WTC11 (cell line): ENCODE data around the gene ZFPM1. TPM values are rescaled to one million over a fixed set of nuclear protein-coding genes. Genes with fewer than 3 reads are reported as not detected.

ENCODE experiments used
- ATAC-seq: fragments of 200-7000 bp; cut with Tn5 transposase; 2 replicates; pipeline ENCODE4 v1.10.0; 2021; ENCODE audit warnings: mild to moderate bottlenecking, moderate library complexity
- CTCF ChIA-PET: fragments of 300-600 bp; sonication (Branson Sonifier 250); formaldehyde crosslinking; loops from one replicate; lab custom pipeline; 2021; ENCODE audit warnings: antibody characterized with exemption; lab: Charles Lee
- POLR2A ChIA-PET: fragments of 350-600 bp; sonication (Branson Sonifier 250); formaldehyde crosslinking; loops from one replicate; lab custom pipeline; 2021; ENCODE audit warnings: antibody characterized with exemption; lab: Charles Lee
- DNase-seq: peaks from one replicate; pipeline ENCODE4 v3.0.0; 2021; ENCODE audit warnings: low spot score
- H3K27ac Mint-ChIP-seq: 2 replicates; pipeline ENCODE4 v1.8.0; 2021; ENCODE audit warnings: mixed read lengths
- H3K27me3 Mint-ChIP-seq: 2 replicates; pipeline ENCODE4 v1.8.0; 2021; ENCODE audit warnings: low read depth, mild to moderate bottlenecking, moderate library complexity, mixed read lengths
- H3K36me3 Mint-ChIP-seq: 2 replicates; pipeline ENCODE4 v1.8.0; 2021; ENCODE audit warnings: mixed read lengths
- H3K4me1 Mint-ChIP-seq: 2 replicates; pipeline ENCODE4 v1.8.0; 2022; ENCODE audit warnings: mixed read lengths
- H3K4me3 Mint-ChIP-seq: 2 replicates; pipeline ENCODE4 v1.8.0; 2021; ENCODE audit warnings: mild to moderate bottlenecking, moderate library complexity, mixed read lengths
- H3K9me3 Mint-ChIP-seq: 2 replicates; pipeline ENCODE4 v1.8.0; 2021; ENCODE audit warnings: mixed read lengths
- ATF2 ChIP-seq: sonication (generic); formaldehyde crosslinking; IDR thresholded peaks from 2 replicates; pipeline ENCODE4 v1.8.1; 2022; ENCODE audit warnings: low read depth, missing genetic modification reagents, borderline replicate concordance
- ELF4 ChIP-seq: sonication (generic); formaldehyde crosslinking; IDR thresholded peaks from 2 replicates; pipeline ENCODE4 v1.8.1; 2022; ENCODE audit warnings: low read depth, mild to moderate bottlenecking, moderate library complexity, missing genetic modification reagents
- ESRRA ChIP-seq: sonication (generic); formaldehyde crosslinking; IDR thresholded peaks from 2 replicates; pipeline ENCODE4 v1.8.1; 2022; ENCODE audit warnings: mild to moderate bottlenecking, missing genetic modification reagents, borderline replicate concordance
- FOXJ3 ChIP-seq: sonication (generic); formaldehyde crosslinking; IDR thresholded peaks from 2 replicates; pipeline ENCODE4 v1.9.0; 2021; ENCODE audit warnings: missing genetic modification reagents, mild to moderate bottlenecking, borderline replicate concordance
- MYBL2 ChIP-seq: sonication (generic); formaldehyde crosslinking; IDR thresholded peaks from 2 replicates; pipeline ENCODE4 v1.8.1; 2023; ENCODE audit warnings: mild to moderate bottlenecking, moderate library complexity, missing genetic modification reagents
- NFYB ChIP-seq: sonication (generic); formaldehyde crosslinking; conservative IDR thresholded peaks from 2 replicates; pipeline ENCODE4 v1.8.0; 2022; ENCODE audit warnings: low read depth, missing genetic modification reagents
- NR3C1 ChIP-seq: sonication (generic); formaldehyde crosslinking; conservative IDR thresholded peaks from 2 replicates; pipeline ENCODE4 v1.8.1; 2023; ENCODE audit warnings: low read depth, mild to moderate bottlenecking, missing genetic modification reagents
- SMAD4 ChIP-seq: sonication (generic); formaldehyde crosslinking; IDR thresholded peaks from 2 replicates; pipeline ENCODE4 v1.8.0; 2022; ENCODE audit warnings: mild to moderate bottlenecking, missing genetic modification reagents
- SOX15 ChIP-seq: fragments of 250-450 bp; sonication (Bioruptor Pico); IDR thresholded peaks from 2 replicates; pipeline ENCODE4 v1.9.0; 2021; ENCODE audit warnings: mild to moderate bottlenecking
- ZNF263 ChIP-seq: sonication (generic); formaldehyde crosslinking; IDR thresholded peaks from 2 replicates; pipeline ENCODE4 v1.8.1; 2022; ENCODE audit warnings: low read depth, mild to moderate bottlenecking, moderate library complexity, missing genetic modification reagents
- ZNF317 ChIP-seq: sonication (generic); formaldehyde crosslinking; IDR thresholded peaks from 2 replicates; pipeline ENCODE4 v1.8.1; 2023; ENCODE audit warnings: low read depth, mild to moderate bottlenecking, moderate library complexity, missing genetic modification reagents, borderline replicate concordance
- ZNF416 ChIP-seq: fragments of 250-450 bp; sonication (Bioruptor Pico); IDR thresholded peaks from 2 replicates; pipeline ENCODE4 v1.9.0; 2021; ENCODE audit warnings: mild to moderate bottlenecking, inconsistent platforms
- ZNF423 ChIP-seq: fragments of 250-450 bp; sonication (Bioruptor Pico); IDR thresholded peaks from 2 replicates; pipeline ENCODE4 v2.1.2; 2022; ENCODE audit warnings: mild to moderate bottlenecking, moderate library complexity
- total RNA-seq: library from RNA; stranded (reverse); gene quantifications from 3 replicates; pipeline ENCODE4 v1.2.3, GENCODE V29; 2021
- TF ChIP-seq, protein P1 (sequence below): sonication (generic); formaldehyde crosslinking; IDR thresholded peaks from 2 replicates; pipeline ENCODE4 v1.8.1; 2022; ENCODE audit warnings: mild to moderate bottlenecking, moderate library complexity, missing genetic modification reagents
- TF ChIP-seq, protein P2 (sequence below): sonication (generic); formaldehyde crosslinking; IDR thresholded peaks from 2 replicates; pipeline ENCODE4 v1.8.1; 2023; ENCODE audit warnings: mild to moderate bottlenecking, missing genetic modification reagents
- TF ChIP-seq, protein P3 (sequence below): sonication (generic); formaldehyde crosslinking; IDR thresholded peaks from 2 replicates; pipeline ENCODE4 v1.8.0; 2022; ENCODE audit warnings: missing genetic modification reagents
- TF ChIP-seq, protein P4 (sequence below): sonication (generic); formaldehyde crosslinking; IDR thresholded peaks from 2 replicates; pipeline ENCODE4 v1.8.1; 2023; ENCODE audit warnings: mild to moderate bottlenecking, missing genetic modification reagents, borderline replicate concordance

The ZFPM1 gene
- total RNA-seq, 1 experiment from 2014 or later = 9.3 TPM

DNA sequence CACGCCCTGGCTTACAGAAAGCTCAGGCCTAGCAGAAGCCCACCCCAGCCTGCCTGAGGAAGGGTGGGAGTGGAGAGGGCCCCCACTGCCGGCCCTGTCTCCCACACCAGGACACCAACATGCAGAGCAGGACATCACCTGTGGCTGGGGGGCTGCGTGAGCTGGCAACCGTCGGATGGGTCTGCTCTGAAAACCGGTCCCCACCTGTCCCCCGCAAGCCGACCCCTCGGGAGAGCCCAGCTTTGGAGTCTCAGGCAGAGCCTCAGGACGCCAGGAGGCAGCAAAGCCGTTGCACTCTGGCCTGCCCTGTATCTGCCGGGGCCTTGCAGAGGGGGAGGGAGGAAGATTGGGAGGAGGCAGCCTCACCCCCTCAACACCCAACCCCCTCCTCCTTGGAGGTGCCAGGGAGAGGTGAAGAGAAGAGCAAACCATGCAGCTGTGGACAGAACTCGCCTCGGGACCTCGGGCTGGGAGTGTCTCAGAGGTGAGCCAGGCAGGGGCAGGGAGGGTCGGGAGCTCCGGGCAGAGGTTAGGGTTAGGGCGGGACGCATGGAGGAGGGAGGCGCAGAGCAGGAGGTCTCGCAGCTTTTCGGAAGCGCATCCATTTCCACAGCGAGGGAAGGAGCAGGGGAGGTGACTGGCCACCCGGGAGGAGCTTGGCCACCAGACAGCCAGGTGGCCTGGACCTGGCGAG lies 86.7 kb downstream of the ZFPM1 start:
- ATAC-seq = peak; percentile 36; the same call in 1 of the 2 replicates

More for the DNA sequence above, 86.7 kb downstream of the ZFPM1 start:
- POLR2A ChIA-PET = no interaction called here
- peaks cover 12% of the 10 kb centered on the region; the same call in 1 of the 2 replicates for H3K4me1 Mint-ChIP-seq
- no peak for DNase-seq
- peaks cover 37% of the 10 kb centered on the region for H3K27me3 Mint-ChIP-seq
- TF ChIP-seq, protein P1, sequence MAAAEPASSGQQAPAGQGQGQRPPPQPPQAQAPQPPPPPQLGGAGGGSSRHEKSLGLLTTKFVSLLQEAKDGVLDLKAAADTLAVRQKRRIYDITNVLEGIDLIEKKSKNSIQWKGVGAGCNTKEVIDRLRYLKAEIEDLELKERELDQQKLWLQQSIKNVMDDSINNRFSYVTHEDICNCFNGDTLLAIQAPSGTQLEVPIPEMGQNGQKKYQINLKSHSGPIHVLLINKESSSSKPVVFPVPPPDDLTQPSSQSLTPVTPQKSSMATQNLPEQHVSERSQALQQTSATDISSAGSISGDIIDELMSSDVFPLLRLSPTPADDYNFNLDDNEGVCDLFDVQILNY (CRISPR knock-in tag) = no peak
- TF ChIP-seq, protein P2, sequence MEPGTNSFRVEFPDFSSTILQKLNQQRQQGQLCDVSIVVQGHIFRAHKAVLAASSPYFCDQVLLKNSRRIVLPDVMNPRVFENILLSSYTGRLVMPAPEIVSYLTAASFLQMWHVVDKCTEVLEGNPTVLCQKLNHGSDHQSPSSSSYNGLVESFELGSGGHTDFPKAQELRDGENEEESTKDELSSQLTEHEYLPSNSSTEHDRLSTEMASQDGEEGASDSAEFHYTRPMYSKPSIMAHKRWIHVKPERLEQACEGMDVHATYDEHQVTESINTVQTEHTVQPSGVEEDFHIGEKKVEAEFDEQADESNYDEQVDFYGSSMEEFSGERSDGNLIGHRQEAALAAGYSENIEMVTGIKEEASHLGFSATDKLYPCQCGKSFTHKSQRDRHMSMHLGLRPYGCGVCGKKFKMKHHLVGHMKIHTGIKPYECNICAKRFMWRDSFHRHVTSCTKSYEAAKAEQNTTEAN (CRISPR knock-in tag) = no peak
- TF ChIP-seq ZNF416 (CRISPR knock-in tag) = no peak
- no peak for TF ChIP-seq ATF2 (CRISPR knock-in tag)
- no peak for TF ChIP-seq ZNF423
- TF ChIP-seq, protein P3, sequence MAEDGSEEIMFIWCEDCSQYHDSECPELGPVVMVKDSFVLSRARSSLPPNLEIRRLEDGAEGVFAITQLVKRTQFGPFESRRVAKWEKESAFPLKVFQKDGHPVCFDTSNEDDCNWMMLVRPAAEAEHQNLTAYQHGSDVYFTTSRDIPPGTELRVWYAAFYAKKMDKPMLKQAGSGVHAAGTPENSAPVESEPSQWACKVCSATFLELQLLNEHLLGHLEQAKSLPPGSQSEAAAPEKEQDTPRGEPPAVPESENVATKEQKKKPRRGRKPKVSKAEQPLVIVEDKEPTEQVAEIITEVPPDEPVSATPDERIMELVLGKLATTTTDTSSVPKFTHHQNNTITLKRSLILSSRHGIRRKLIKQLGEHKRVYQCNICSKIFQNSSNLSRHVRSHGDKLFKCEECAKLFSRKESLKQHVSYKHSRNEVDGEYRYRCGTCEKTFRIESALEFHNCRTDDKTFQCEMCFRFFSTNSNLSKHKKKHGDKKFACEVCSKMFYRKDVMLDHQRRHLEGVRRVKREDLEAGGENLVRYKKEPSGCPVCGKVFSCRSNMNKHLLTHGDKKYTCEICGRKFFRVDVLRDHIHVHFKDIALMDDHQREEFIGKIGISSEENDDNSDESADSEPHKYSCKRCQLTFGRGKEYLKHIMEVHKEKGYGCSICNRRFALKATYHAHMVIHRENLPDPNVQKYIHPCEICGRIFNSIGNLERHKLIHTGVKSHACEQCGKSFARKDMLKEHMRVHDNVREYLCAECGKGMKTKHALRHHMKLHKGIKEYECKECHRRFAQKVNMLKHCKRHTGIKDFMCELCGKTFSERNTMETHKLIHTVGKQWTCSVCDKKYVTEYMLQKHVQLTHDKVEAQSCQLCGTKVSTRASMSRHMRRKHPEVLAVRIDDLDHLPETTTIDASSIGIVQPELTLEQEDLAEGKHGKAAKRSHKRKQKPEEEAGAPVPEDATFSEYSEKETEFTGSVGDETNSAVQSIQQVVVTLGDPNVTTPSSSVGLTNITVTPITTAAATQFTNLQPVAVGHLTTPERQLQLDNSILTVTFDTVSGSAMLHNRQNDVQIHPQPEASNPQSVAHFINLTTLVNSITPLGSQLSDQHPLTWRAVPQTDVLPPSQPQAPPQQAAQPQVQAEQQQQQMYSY = no peak
- TF ChIP-seq, protein P4, sequence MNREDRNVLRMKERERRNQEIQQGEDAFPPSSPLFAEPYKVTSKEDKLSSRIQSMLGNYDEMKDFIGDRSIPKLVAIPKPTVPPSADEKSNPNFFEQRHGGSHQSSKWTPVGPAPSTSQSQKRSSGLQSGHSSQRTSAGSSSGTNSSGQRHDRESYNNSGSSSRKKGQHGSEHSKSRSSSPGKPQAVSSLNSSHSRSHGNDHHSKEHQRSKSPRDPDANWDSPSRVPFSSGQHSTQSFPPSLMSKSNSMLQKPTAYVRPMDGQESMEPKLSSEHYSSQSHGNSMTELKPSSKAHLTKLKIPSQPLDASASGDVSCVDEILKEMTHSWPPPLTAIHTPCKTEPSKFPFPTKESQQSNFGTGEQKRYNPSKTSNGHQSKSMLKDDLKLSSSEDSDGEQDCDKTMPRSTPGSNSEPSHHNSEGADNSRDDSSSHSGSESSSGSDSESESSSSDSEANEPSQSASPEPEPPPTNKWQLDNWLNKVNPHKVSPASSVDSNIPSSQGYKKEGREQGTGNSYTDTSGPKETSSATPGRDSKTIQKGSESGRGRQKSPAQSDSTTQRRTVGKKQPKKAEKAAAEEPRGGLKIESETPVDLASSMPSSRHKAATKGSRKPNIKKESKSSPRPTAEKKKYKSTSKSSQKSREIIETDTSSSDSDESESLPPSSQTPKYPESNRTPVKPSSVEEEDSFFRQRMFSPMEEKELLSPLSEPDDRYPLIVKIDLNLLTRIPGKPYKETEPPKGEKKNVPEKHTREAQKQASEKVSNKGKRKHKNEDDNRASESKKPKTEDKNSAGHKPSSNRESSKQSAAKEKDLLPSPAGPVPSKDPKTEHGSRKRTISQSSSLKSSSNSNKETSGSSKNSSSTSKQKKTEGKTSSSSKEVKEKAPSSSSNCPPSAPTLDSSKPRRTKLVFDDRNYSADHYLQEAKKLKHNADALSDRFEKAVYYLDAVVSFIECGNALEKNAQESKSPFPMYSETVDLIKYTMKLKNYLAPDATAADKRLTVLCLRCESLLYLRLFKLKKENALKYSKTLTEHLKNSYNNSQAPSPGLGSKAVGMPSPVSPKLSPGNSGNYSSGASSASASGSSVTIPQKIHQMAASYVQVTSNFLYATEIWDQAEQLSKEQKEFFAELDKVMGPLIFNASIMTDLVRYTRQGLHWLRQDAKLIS = no peak
- TF ChIP-seq FOXJ3 (CRISPR knock-in tag) = no peak
- no peak for TF ChIP-seq NR3C1 (CRISPR knock-in tag)
- TF ChIP-seq ZNF317 (CRISPR knock-in tag) = no peak
- TF ChIP-seq SOX15 (CRISPR knock-in tag) = no peak
- no peak for TF ChIP-seq NFYB (CRISPR knock-in tag)
- no peak for TF ChIP-seq ESRRA (CRISPR knock-in tag)
- no peak for TF ChIP-seq MYBL2 (CRISPR knock-in tag)
- no peak for TF ChIP-seq ELF4 (CRISPR knock-in tag)
- TF ChIP-seq ZNF263 = no peak
- no peak for TF ChIP-seq SMAD4
- no peak overlapping the region for H3K27ac Mint-ChIP-seq
- no peak overlapping the region for H3K4me3 Mint-ChIP-seq
- H3K36me3 Mint-ChIP-seq = peaks cover 9% of the 10 kb centered on the region
- CTCF ChIA-PET = interaction anchor here (0.7 to 6.7 kb wide), 9 partner anchors 10 to 108 kb away, joined by 3 to 69 read pairs (median 4); partner anchors contain the start of gene ZC3H18
- peaks cover 16% of the 10 kb centered on the region for H3K9me3 Mint-ChIP-seq
